ENCODE measurements around the gene CBR1. TPM values are rescaled to one million over a fixed set of nuclear protein-coding genes. Genes with fewer than 3 reads are reported as not detected.

The CBR1 gene
- total and polyA plus RNA-seq, 2 of the 8 experiments (the other 6 are each of a cell fraction or from before 2014, with no cell fraction given), result 1.8 to 207 TPM

- Histone ChIP-seq H3K79me1 (ENCODE audit: low read depth, low read length) (no peaks in the 10 kb centered on the region), H4K20me1 (replicated peaks in 1 of 2; ENCODE audit: control insufficient read depth in 1 of 2, insufficient read depth in 2 of 2, low read length in 2 of 2) (peaks cover 3% of the 10 kb centered on the region in 2 experiments), H3K56ac (replicated peaks; ENCODE audit: insufficient read length, low read depth, low read length) (no peak overlapping the region), H4K91ac (replicated peaks; ENCODE audit: insufficient read length, low read length) (no peak overlapping the region), H3K79me2 (ENCODE audit: control insufficient read depth in 1 of 2, insufficient read depth in 2 of 2, low read length in 2 of 2) (peaks cover 0 to 3% of the 10 kb centered on the region in 2 experiments; a peak in 1 of 4 replicates), H3K9ac (replicated peaks in 1 of 4; ENCODE audit: extremely low read depth in 1 of 4, low read depth in 3 of 4, low read length in 3 of 4) (no peak overlapping the region), H2BK120ac (replicated peaks; ENCODE audit: low read depth, low read length) (no peak overlapping the region), H4K5ac (ENCODE audit: insufficient read length, low read depth, low read length) (no peak overlapping the region), H2BK15ac (ENCODE audit: low read length) (no peak overlapping the region), H3K4me1 (replicated peaks in 1 of 4; ENCODE audit: control insufficient read depth in 3 of 4, insufficient read depth in 4 of 4, low read length in 3 of 4) (no peaks in the 10 kb centered on the region), H3K23ac (ENCODE audit: insufficient read length) (no peak overlapping the region), H2BK12ac (ENCODE audit: low read depth, low read length) (no peak overlapping the region), H2AK5ac (ENCODE audit: low read depth, low read length) (no peak overlapping the region), H3K4me2 (ENCODE audit: insufficient read depth in 1 of 2, low read depth in 2 of 2, low read length in 2 of 2) (no peak overlapping the region), H3K23me2 (ENCODE audit: low read depth, low read length) (no peaks in the 10 kb centered on the region), H3K4me3 (ENCODE audit: extremely low read depth in 1 of 4, insufficient read depth in 2 of 4, low read depth in 3 of 4, low read length in 4 of 4) (no peak overlapping the region), H2AFZ (ENCODE audit: low read length) (no peak overlapping the region), H2BK5ac (ENCODE audit: low read depth, low read length) (no peak overlapping the region), H3K27ac (ENCODE audit: low read depth, low read length) (no peak overlapping the region; the same call in 1 of the 2 replicates), H3K4ac (replicated peaks; ENCODE audit: insufficient read length, low read depth, low read length) (no peak overlapping the region), H2BK20ac (ENCODE audit: low read length) (no peak overlapping the region), H3K36me3 (ENCODE audit: control insufficient read depth in 2 of 4, insufficient read depth in 4 of 4, low read length in 3 of 4) (peaks cover 22 to 73% (median 63%) of the 10 kb centered on the region in 4 experiments), H3K18ac (ENCODE audit: extremely low read depth, low read length) (no peak overlapping the region), H3K14ac (ENCODE audit: insufficient read length) (no peak overlapping the region), H3K9me3 (ENCODE audit: insufficient read depth in 2 of 2, low read depth in 1 of 2, low read length in 1 of 2) (no peaks in the 10 kb centered on the region), H3K27me3 (replicated peaks in 1 of 4; ENCODE audit: control insufficient read depth in 3 of 4, extremely low read depth in 1 of 4, insufficient read depth in 3 of 4, low read length in 3 of 4) (no peaks in the 10 kb centered on the region), H4K8ac (ENCODE audit: extremely low read depth, insufficient read depth, low read length) (no peak overlapping the region)
- FAIRE-seq (no peak), DNase-seq (ENCODE audit: low read depth in 1 of 2, low spot score in 2 of 2) (no peak)
- POLR2A ChIA-PET (ENCODE audit: partially characterized antibody), result interaction anchor here (1.0 to 1.4 kb wide), 3 partner anchors 8 to 69 kb away, joined by 3 to 5 read pairs (median 4); no protein-coding TSS in a partner anchor
- CTCF ChIA-PET (ENCODE audit: partially characterized antibody), result interaction anchor here (1.0 to 2.5 kb wide), 6 partner anchors 9 to 65 kb away, joined by 3 to 11 read pairs (median 4); partner anchors contain the start of gene SETD4
- 89% methylated on average over 7 of the region's 7 CpGs; no CpG with 5 or more reads in 1 of the 2 experiments for WGBS, 2 experiments (ENCODE audit: extremely low coverage in 1 of 2, insufficient coverage in 1 of 2, insufficient read length in 1 of 2, insufficient replicate concordance in 2 of 2, low coverage in 1 of 2, low lambda C conversion rate in 2 of 2, missing lambda C conversion rate in 1 of 2)
- TF ChIP-seq JUN (IDR thresholded peaks at IDR 0.05; ENCODE audit: low read depth, low read length), result no peak
- TF ChIP-seq SP1 (IDR thresholded peaks at IDR 0.05; ENCODE audit: low read depth, low read length), result no peak
- no peak for TF ChIP-seq NRF1 (IDR thresholded peaks at IDR 0.05; ENCODE audit: low read depth, low read length)
- TF ChIP-seq CBX5 (IDR thresholded peaks at IDR 0.05; ENCODE audit: low read depth, low read length), result no peak
- TF ChIP-seq BCL11A (IDR thresholded peaks at IDR 0.05; ENCODE audit: low read depth in 2 of 2, low read length in 2 of 2), result no peak
- TF ChIP-seq GABPA (IDR thresholded peaks at IDR 0.05; ENCODE audit: borderline replicate concordance, insufficient read depth, low read length), result no peak
- no peak for TF ChIP-seq POU5F1 (IDR thresholded peaks at IDR 0.05; ENCODE audit: low read depth, low read length)
- no peak for TF ChIP-seq CTBP2 (IDR thresholded peaks at IDR 0.05; ENCODE audit: borderline replicate concordance, insufficient read depth, insufficient read length, low read length)
- TF ChIP-seq SRF (IDR thresholded peaks at IDR 0.05; ENCODE audit: low read depth, low read length), result no peak
- no peak for TF ChIP-seq CBX8 (IDR thresholded peaks at IDR 0.05; ENCODE audit: borderline replicate concordance, low read depth, low read length)
- TF ChIP-seq E2F6 (IDR thresholded peaks at IDR 0.05), result no peak
- no peak for TF ChIP-seq ATF2 (IDR thresholded peaks at IDR 0.05; ENCODE audit: low read length)
Observed at GRCh38 chr21:36048357-36048756, 21.5 kb upstream of the CBR1 start.

Data from H1 (cell line).